Measurements from ENCODE around the gene ZNF322. TPM values are rescaled to one million over a fixed set of nuclear protein-coding genes. Genes with fewer than 3 reads are reported as not detected.

Gene ZNF322
- total and polyA plus RNA-seq, 2 of the 8 experiments (the other 6 are each of a cell fraction or from before 2014, with no cell fraction given), result 5.3 to 35.0 TPM

DNA sequence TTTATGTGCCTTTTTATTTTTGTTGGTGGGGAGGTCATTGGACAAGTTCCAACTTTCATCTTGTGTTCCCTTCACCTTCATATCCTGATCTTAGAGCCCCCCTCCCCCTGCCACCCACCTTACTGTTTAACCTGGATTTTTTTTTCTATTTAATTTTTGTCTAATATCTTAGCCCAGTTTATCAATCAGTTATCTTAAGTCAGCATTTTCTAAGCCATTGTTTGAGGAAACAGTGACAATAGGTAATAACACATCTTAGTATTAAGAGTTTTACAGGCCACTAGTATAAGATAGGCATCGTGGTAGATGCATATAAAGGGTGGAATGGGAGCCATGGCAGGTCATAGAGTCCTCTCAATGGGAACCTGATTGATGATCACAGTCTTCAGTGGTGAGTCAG lies 60.4 kb downstream of the ZNF322 start:
- H3K23me2 ChIP-seq (ENCODE audit: low read depth, low read length), result peaks cover 17% of the 10 kb centered on the region
- H3K56ac ChIP-seq (replicated peaks; ENCODE audit: insufficient read length, low read depth, low read length), result no peak overlapping the region
- H3K14ac ChIP-seq (ENCODE audit: insufficient read length), result no peak overlapping the region
- H2BK5ac ChIP-seq (ENCODE audit: low read depth, low read length), result no peak overlapping the region
- no peak overlapping the region for H2BK120ac ChIP-seq (replicated peaks; ENCODE audit: low read depth, low read length)
- H3K4me2 ChIP-seq (ENCODE audit: insufficient read depth in 1 of 2, low read depth in 2 of 2, low read length in 2 of 2), result no peak overlapping the region
- DNase-seq (ENCODE audit: low read depth in 1 of 2, low spot score in 2 of 2), result no peak
- no peaks in the 10 kb centered on the region for H3K9me3 ChIP-seq (ENCODE audit: insufficient read depth in 2 of 2, low read depth in 1 of 2, low read length in 1 of 2)
- peaks cover 0 to 5% (median 2%) of the 10 kb centered on the region in 4 experiments; a peak in 5 of 7 replicates for H3K4me1 ChIP-seq (replicated peaks in 1 of 4; ENCODE audit: control insufficient read depth in 3 of 4, insufficient read depth in 4 of 4, low read length in 3 of 4)
- ChIA-PET POLR2A (ENCODE audit: partially characterized antibody) (no interaction called here), CTCF (ENCODE audit: partially characterized antibody) (no interaction called here)
- H3K23ac ChIP-seq (ENCODE audit: insufficient read length), result no peak overlapping the region
- WGBS, 2 experiments (ENCODE audit: extremely low coverage in 1 of 2, insufficient coverage in 1 of 2, insufficient read length in 1 of 2, insufficient replicate concordance in 2 of 2, low coverage in 1 of 2, low lambda C conversion rate in 2 of 2, missing lambda C conversion rate in 1 of 2), result 82% methylated on average over 1 of the region's 1 CpG; no CpG with 5 or more reads in 1 of the 2 experiments
- peaks cover 8% of the 10 kb centered on the region for H3K79me1 ChIP-seq (ENCODE audit: low read depth, low read length)
- H3K27me3 ChIP-seq (replicated peaks in 1 of 4; ENCODE audit: control insufficient read depth in 3 of 4, extremely low read depth in 1 of 4, insufficient read depth in 3 of 4, low read length in 3 of 4), result no peaks in the 10 kb centered on the region
- no peak overlapping the region for H2BK15ac ChIP-seq (ENCODE audit: low read length)
- no peak overlapping the region for H3K18ac ChIP-seq (ENCODE audit: extremely low read depth, low read length)
- H3K27ac ChIP-seq (ENCODE audit: low read depth, low read length), result no peak overlapping the region
- H3K4me3 ChIP-seq (ENCODE audit: extremely low read depth in 1 of 4, insufficient read depth in 2 of 4, low read depth in 3 of 4, low read length in 4 of 4), result no peak overlapping the region
- no peaks in the 10 kb centered on the region for H4K20me1 ChIP-seq (replicated peaks in 1 of 2; ENCODE audit: control insufficient read depth in 1 of 2, insufficient read depth in 2 of 2, low read length in 2 of 2)
- peaks cover 0 to 6% (median 3%) of the 10 kb centered on the region in 4 experiments; a peak in 2 of 8 replicates for H3K36me3 ChIP-seq (ENCODE audit: control insufficient read depth in 2 of 4, insufficient read depth in 4 of 4, low read length in 3 of 4)
- no peak overlapping the region for H3K9ac ChIP-seq (replicated peaks in 1 of 4; ENCODE audit: extremely low read depth in 1 of 4, low read depth in 3 of 4, low read length in 3 of 4)
- no peak overlapping the region for H2AFZ ChIP-seq (ENCODE audit: low read length)
- no peak for FAIRE-seq
- no peak overlapping the region for H4K5ac ChIP-seq (ENCODE audit: insufficient read length, low read depth, low read length)
- no peak overlapping the region for H4K91ac ChIP-seq (replicated peaks; ENCODE audit: insufficient read length, low read length)
- H2BK20ac ChIP-seq (ENCODE audit: low read length), result no peak overlapping the region
- no peak overlapping the region for H3K4ac ChIP-seq (replicated peaks; ENCODE audit: insufficient read length, low read depth, low read length)
- H2AK5ac ChIP-seq (ENCODE audit: low read depth, low read length), result no peak overlapping the region
- no peak overlapping the region for H2BK12ac ChIP-seq (ENCODE audit: low read depth, low read length)
- H3K79me2 ChIP-seq (ENCODE audit: control insufficient read depth in 1 of 2, insufficient read depth in 2 of 2, low read length in 2 of 2), result peaks cover 0 to 12% of the 10 kb centered on the region in 2 experiments; a peak in 2 of 4 replicates
- H4K8ac ChIP-seq (ENCODE audit: extremely low read depth, insufficient read depth, low read length), result no peak overlapping the region
- no peak for TF ChIP-seq BRCA1 (IDR thresholded peaks at IDR 0.05; ENCODE audit: low read depth, low read length)
- TF ChIP-seq SP2 (IDR thresholded peaks at IDR 0.05; ENCODE audit: low read length), result no peak
- TF ChIP-seq HDAC6 (IDR thresholded peaks at IDR 0.05; ENCODE audit: low read depth, low read length), result no peak
- no peak for TF ChIP-seq RXRA (IDR thresholded peaks at IDR 0.05; ENCODE audit: insufficient read depth, low read depth, low read length)
- no peak for TF ChIP-seq TEAD4 (IDR thresholded peaks at IDR 0.05; ENCODE audit: low read depth, low read length)
- TF ChIP-seq KDM1A (IDR thresholded peaks at IDR 0.05; ENCODE audit: borderline replicate concordance, low read length), result no peak
- no peak for TF ChIP-seq SAP30 (IDR thresholded peaks at IDR 0.05; ENCODE audit: insufficient read depth, insufficient replicate concordance, low read length)
- TF ChIP-seq POU5F1 (IDR thresholded peaks at IDR 0.05; ENCODE audit: low read depth, low read length), result no peak
- no peak for TF ChIP-seq POLR2AphosphoS5 (IDR thresholded peaks at IDR 0.05; ENCODE audit: low read depth, low read length)
- no peak for TF ChIP-seq GABPA (IDR thresholded peaks at IDR 0.05; ENCODE audit: borderline replicate concordance, insufficient read depth, low read length)
- no peak for TF ChIP-seq CREB1 (IDR thresholded peaks at IDR 0.05)
- no peak for TF ChIP-seq KDM4A (IDR thresholded peaks at IDR 0.05; ENCODE audit: low read depth, low read length, severe bottlenecking)
- no peak for TF ChIP-seq CHD1 (IDR thresholded peaks at IDR 0.05; ENCODE audit: low read depth, low read length)
- TF ChIP-seq ZNF274 (IDR thresholded peaks at IDR 0.05; ENCODE audit: borderline replicate concordance, extremely low read depth, low read length), result no peak
- TF ChIP-seq MAFK (IDR thresholded peaks at IDR 0.05; ENCODE audit: low read depth, low read length), result no peak

All from H1 (cell line).